ENCODE measurements around the gene PADI1.

Gene PADI1

GRCh38 chr1:17258758-17259130 lies 53.8 kb downstream of the PADI1 start:
- Histone ChIP-seq H3K4me1 (ENCODE audit: control insufficient read depth, insufficient read depth, low read length) (no peaks in the 10 kb centered on the region), H3K27ac (ENCODE audit: extremely low read depth, low read depth, low read length) (no peak overlapping the region), H3K4me3 (ENCODE audit: low read depth, low read length) (no peak overlapping the region), H3K9me3 (ENCODE audit: control insufficient read depth, insufficient read depth, low read depth, low read length) (no peaks in the 10 kb centered on the region), H3K36me3 (ENCODE audit: control insufficient read depth in 2 of 2, insufficient read depth in 1 of 2, low read length in 2 of 2) (no peaks in the 10 kb centered on the region)
- POLR2A ChIA-PET = no interaction called here
- no peak for TF ChIP-seq ZNF391 (tag by site-specific recombination; IDR thresholded peaks at IDR 0.05; ENCODE audit: borderline replicate concordance, low read depth)
- TF ChIP-seq ZNF248 (tag by site-specific recombination; IDR thresholded peaks at IDR 0.05) = no peak
- peak; percentile 4; the same call in 1 of the 2 replicates for TF ChIP-seq SCRT1 (tag by site-specific recombination; IDR thresholded peaks at IDR 0.05; ENCODE audit: borderline replicate concordance)
- no peak for TF ChIP-seq ZNF341 (tag by site-specific recombination; IDR thresholded peaks at IDR 0.05; ENCODE audit: low read depth)
- no peak for TF ChIP-seq ZEB2 (tag by site-specific recombination; IDR thresholded peaks at IDR 0.05)
- TF ChIP-seq HOXD13 (CRISPR knock-in tag; IDR thresholded peaks at IDR 0.05; ENCODE audit: borderline replicate concordance) = no peak
- TF ChIP-seq ZNF37A (tag by site-specific recombination; IDR thresholded peaks at IDR 0.05) = no peak
- no peak for TF ChIP-seq ZNF76 (tag by site-specific recombination; IDR thresholded peaks at IDR 0.05; ENCODE audit: borderline replicate concordance, low read depth)
- TF ChIP-seq ZFP41 (tag by site-specific recombination; IDR thresholded peaks at IDR 0.05; ENCODE audit: borderline replicate concordance) = no peak
- TF ChIP-seq ZNF155 (tag by site-specific recombination; IDR thresholded peaks at IDR 0.05) = no peak
- no peak for TF ChIP-seq ZNF610 (tag by site-specific recombination; IDR thresholded peaks at IDR 0.05; ENCODE audit: borderline replicate concordance)
- TF ChIP-seq ZFHX2 (tag by site-specific recombination; conservative IDR thresholded peaks at IDR 0.05) = no peak
- TF ChIP-seq SCRT2 (tag by site-specific recombination; IDR thresholded peaks at IDR 0.05) = 0 out of 2 replicates have a peak, but pooled peaks have one; percentile 23
- CTCF ChIA-PET = interaction anchor here (0.6 to 5.7 kb wide), 8 partner anchors 16 to 1713 kb away, joined by 3 to 25 read pairs (median 5); no protein-coding TSS in a partner anchor

- no peaks in the 10 kb centered on the region for H3K4me1 ChIP-seq (ENCODE audit: control insufficient read depth, insufficient read depth, low read length)
- POLR2A ChIA-PET = no interaction called here
- CTCF ChIA-PET = interaction anchor here (0.6 to 5.7 kb wide), 7 partner anchors 15 to 1713 kb away, joined by 3 to 25 read pairs (median 6); no protein-coding TSS in a partner anchor
- H3K36me3 ChIP-seq (ENCODE audit: control insufficient read depth in 2 of 2, insufficient read depth in 1 of 2, low read length in 2 of 2) = no peaks in the 10 kb centered on the region
- no peak overlapping the region for H3K27ac ChIP-seq (ENCODE audit: extremely low read depth, low read depth, low read length)
- H3K9me3 ChIP-seq (ENCODE audit: control insufficient read depth, insufficient read depth, low read depth, low read length) = no peaks in the 10 kb centered on the region
- H3K4me3 ChIP-seq (ENCODE audit: low read depth, low read length) = no peak overlapping the region
- TF ChIP-seq ZFHX2 (tag by site-specific recombination; conservative IDR thresholded peaks at IDR 0.05) (0 out of 2 replicates have a peak, but pooled peaks have one; percentile 1), ZNF571 (tag by site-specific recombination; IDR thresholded peaks at IDR 0.05) (no peak), ZNF26 (tag by site-specific recombination; IDR thresholded peaks at IDR 0.05) (no peak)
Observed at GRCh38 chr1:17259233-17259873, 54.4 kb downstream of the PADI1 start.

- Histone ChIP-seq H3K4me3 (ENCODE audit: low read depth, low read length) (no peak overlapping the region), H3K9me3 (ENCODE audit: control insufficient read depth, insufficient read depth, low read depth, low read length) (no peaks in the 10 kb centered on the region), H3K27ac (ENCODE audit: extremely low read depth, low read depth, low read length) (no peak overlapping the region), H3K36me3 (ENCODE audit: control insufficient read depth in 2 of 2, insufficient read depth in 1 of 2, low read length in 2 of 2) (no peaks in the 10 kb centered on the region), H3K4me1 (ENCODE audit: control insufficient read depth, insufficient read depth, low read length) (no peaks in the 10 kb centered on the region)
- ChIA-PET POLR2A (no interaction called here), CTCF (interaction anchor here (3.5 to 5.7 kb wide), 2 partner anchors 14 to 23 kb away, joined by 13 to 25 read pairs; no protein-coding TSS in a partner anchor)
- TF ChIP-seq ZBTB26 (tag by site-specific recombination; optimal IDR thresholded peaks at IDR 0.05) = no peak
- TF ChIP-seq KLF9 (tag by site-specific recombination; IDR thresholded peaks at IDR 0.05; ENCODE audit: low read depth) = no peak
- no peak for TF ChIP-seq ZNF302 (tag by site-specific recombination; IDR thresholded peaks at IDR 0.05; ENCODE audit: low read depth)
- TF ChIP-seq SETDB1 (IDR thresholded peaks at IDR 0.05; ENCODE audit: insufficient read length, low read length) = no peak
- TF ChIP-seq KLF1 (tag by site-specific recombination; IDR thresholded peaks at IDR 0.05) = no peak
Observed at GRCh38 chr1:17260264-17260663, 55.3 kb downstream of the PADI1 start.

Data from HEK293 (cell line).